Epithelial cell of esophagus (primary cell): Measurements from ENCODE around the gene KIF23.

ENCODE experiments used
- DNase-seq: peaks from one replicate; pipeline ENCODE4 v3.0.0; 2010; ENCODE audit warnings: low read depth
- H3K4me3 ChIP-seq: 2 replicates; pipeline ENCODE4 v1.5.1; 2011; ENCODE audit warnings: mild to moderate bottlenecking, low read length, control low read depth
- CTCF ChIP-seq: IDR thresholded peaks from 2 replicates; pipeline ENCODE4 v1.5.1; 2011; ENCODE audit warnings: low read depth, mild to moderate bottlenecking, low read length, control low read depth, inconsistent platforms; ENCODE audit not compliant: insufficient read depth; ENCODE audit errors: missing control alignments

The KIF23 gene

DNA sequence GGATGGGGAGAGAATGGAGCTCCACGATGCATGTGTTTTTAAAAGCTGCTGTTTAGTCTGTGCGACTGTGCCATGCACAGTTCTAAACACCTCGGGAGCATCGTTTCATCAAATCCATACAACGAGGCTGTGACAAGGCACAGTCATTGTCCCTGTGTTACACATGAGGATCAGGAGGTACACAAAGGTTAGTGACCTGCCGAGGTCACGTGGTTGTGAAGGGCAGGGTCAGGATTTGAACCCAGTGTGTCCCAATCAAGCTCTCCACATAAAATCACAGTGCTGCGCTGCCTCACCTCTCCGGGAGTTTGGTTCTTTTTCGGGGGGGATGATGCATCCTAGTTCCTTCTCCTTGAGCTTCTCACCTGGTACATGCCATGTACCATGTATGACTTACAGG, 18.7 kb upstream of the KIF23 start:
- no peak overlapping the region for H3K4me3 ChIP-seq
- DNase-seq, result no peak
- TF ChIP-seq CTCF, result no peak

DNA sequence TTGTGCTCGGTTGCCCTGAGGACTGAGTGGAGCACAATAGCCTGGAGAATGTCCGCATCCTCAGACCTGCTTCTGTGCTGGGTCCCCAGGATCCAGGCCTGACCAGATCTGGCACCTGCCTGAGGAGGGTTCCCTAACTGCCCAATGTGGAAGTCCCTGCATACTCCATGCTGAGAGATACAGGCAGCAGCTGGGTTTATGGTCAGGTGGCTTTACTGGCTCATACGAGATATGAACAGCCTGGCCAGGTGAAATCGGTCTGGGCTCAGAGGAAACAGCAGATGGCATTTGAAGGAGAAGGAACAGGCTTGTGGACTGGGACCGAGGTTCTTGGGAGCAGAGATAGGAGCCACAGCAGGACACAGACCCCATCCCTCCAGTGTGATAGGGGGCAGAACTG, 18.2 kb upstream of the KIF23 start:
- DNase-seq, result no peak
- no peak overlapping the region for H3K4me3 ChIP-seq

GRCh38 chr15:69398491-69398891, 15.7 kb upstream of the KIF23 start:
- no peak overlapping the region for H3K4me3 ChIP-seq
- DNase-seq, result peak; percentile 58
- TF ChIP-seq CTCF, result no peak

More for the DNA sequence above, 18.2 kb upstream of the KIF23 start:
- no peak for TF ChIP-seq CTCF

GRCh38 chr15:69400850-69401249, 13.3 kb upstream of the KIF23 start:
- no peak for TF ChIP-seq CTCF
- H3K4me3 ChIP-seq, result no peak overlapping the region
- no peak for DNase-seq

GRCh38 chr15:69402816-69403215, 11.3 kb upstream of the KIF23 start:
- DNase-seq, result no peak
- TF ChIP-seq CTCF, result no peak
- no peak overlapping the region for H3K4me3 ChIP-seq

- no peak overlapping the region for H3K4me3 ChIP-seq
- DNase-seq, result peak; percentile 49
- TF ChIP-seq CTCF, result no peak
Measured at GRCh38 chr15:69403594-69403993, 10.6 kb upstream of the KIF23 start.

DNA sequence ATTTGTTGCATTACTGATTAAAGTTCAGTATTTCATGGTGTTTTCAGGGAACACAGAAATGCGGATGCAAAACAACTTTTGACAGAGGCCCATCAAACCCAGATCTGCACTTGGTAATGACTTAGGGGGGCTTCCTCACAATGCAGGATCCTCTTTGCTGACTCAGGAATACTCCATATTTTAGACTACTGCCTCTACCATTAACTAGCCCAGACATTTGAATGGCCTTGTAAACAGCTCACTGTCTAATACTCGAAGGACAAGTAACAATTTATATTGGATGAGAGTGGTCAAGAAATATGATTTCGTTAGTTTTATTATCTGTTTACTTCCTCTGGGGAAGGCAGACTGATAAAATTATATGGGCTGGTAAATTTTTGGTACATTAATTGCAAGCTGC, 9.0 kb upstream of the KIF23 start:
- no peak for TF ChIP-seq CTCF
- H3K4me3 ChIP-seq, result no peak overlapping the region
- DNase-seq, result no peak
